ENCODE results near the gene TUNAR.

GRCh38 chr14:95849761-95850160 lies 26.9 kb upstream of the TUNAR start:
- TF ChIP-seq CTCF (IDR thresholded peaks at IDR 0.05) (no peak), POLR2A (IDR thresholded peaks at IDR 0.05) (no peak)

All from adrenal gland (tissue), 5 donors.